HG03045 (cell line): ENCODE results near the gene SANBR.
A peak's percentile ranks its signal among the peaks of the same experiment; 100 is the strongest.
"Not testable (repeated sequence)": the region's sequence is repeated elsewhere in the genome, so short reads cannot be mapped to it uniquely, and the experiment has no call there.

Source experiments
- ATAC-seq: cut with Tn5 transposase; IDR thresholded peaks from one replicate; pipeline ENCODE4 v1.9.1; 2021; ENCODE audit warnings: mild to moderate bottlenecking, moderate library complexity; ENCODE audit not compliant: unreplicated experiment

Gene SANBR

GRCh38 chr2:61065714-61066709 lies at the start of gene SANBR:
SANBR (plus strand) TSS chr2:61065871; CDS start chr2:61070351, 4,480 bp downstream.
- ATAC-seq: peak; percentile 98

- no peak for ATAC-seq
Measured at GRCh38 chr2:61015976-61016375, 49.7 kb upstream of the SANBR start.

DNA sequence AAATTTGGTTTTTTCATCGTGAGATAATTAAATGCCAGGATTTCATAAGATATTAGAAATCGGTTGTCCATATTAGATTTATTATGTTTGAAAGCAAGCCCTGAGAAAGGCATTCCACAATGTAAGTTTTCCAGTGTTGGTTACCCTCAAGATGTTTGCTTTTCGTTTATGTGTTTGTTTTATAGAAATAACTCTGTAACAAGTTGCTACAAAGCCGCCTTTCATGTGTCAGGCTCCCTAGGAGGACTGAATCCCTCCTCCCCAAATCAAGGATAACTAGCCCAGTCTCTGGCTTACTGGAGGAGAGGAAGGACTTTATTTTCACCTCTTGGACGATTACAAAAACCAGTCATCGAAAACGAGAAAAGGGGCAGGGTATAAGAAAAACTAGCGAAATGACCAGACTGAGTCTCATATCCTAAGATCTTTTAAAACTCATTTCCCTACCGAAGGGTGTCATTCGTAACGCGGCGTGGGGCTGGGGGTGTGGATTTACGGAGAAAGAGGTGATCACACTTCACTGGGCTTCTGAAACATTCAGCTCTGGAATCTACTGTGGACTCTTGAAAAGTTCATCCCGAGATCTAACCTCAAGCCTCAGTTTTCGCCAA lies 49.2 kb upstream of the SANBR start:
- ATAC-seq: peak; percentile 20

GRCh38 chr2:61017003-61017555 lies 48.6 kb upstream of the SANBR start:
- peak; percentile 63 for ATAC-seq

DNA sequence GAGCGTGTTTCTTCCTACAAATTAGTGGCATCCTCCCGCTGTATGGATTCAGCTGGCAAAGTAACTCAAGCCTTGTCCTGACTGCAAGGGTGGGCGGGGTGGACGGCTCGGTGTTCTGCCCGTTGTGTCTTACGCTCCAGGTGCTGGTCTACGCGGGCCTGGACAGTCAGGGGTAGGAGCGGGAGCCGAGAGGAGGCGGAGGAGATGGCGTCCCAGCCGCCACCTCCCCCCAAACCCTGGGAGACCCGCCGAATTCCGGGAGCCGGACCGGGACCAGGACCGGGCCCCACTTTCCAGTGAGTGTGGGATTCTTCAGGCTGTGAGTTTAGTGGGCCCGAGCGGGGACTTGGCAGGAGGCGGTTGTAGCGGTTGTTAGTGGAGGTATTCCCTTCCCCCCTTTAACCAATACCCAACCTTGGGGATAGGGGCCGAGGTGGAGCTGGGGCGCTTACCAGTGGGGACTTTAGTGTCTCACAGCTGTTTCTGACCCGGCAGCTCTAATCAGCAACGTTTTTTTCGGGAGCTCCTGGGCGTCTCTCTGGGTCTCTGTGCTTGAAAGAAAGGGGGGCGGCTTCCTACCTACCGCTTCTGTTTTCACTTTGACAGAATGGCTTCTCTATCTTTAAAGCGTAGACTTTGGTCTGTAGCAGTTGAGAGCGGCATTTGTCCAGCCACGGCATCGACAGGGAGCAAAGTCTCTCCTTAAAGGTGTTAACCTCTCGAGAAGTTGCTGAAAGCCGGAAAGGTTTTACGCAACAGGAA lies 47.9 kb upstream of the SANBR start, which contains the start of the genes PEX13 and PUS10:
Gene PEX13 (plus strand): TSS at position 165 of the 762 bp plus-strand sequence. CDS start 40 bp downstream, at position 205.
Gene PUS10 (minus strand): TSS at position 700 of the 762 bp plus-strand sequence. CDS start 6,365 bp downstream, outside the sequence.
- peak; percentile 82 for ATAC-seq

DNA sequence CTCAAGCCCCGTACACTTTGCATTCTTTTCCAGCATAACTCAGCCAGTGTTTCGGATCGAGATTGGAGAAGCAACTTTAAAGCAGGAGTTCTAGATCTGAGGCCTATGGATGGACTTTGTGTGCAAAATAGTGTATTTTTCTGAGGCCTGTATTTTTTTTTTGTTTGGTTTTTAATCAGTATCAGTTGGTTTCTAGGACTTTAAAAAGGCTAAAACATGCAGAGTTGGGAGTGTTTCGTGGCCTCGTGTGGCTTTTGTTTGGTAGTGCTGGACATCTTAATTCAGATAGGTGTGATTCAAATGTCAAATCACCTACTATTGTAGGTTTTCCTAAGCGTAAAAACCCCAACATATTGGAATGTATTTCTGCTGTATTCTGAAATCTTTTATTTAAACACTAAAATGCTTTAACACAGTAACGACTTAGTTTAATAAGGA lies 47.3 kb upstream of the SANBR start:
- ATAC-seq: no peak

- ATAC-seq: no peak
Measured at GRCh38 chr2:61018798-61019197, 46.9 kb upstream of the SANBR start.

GRCh38 chr2:61021228-61021660 lies 44.4 kb upstream of the SANBR start:
- no peak for ATAC-seq

DNA sequence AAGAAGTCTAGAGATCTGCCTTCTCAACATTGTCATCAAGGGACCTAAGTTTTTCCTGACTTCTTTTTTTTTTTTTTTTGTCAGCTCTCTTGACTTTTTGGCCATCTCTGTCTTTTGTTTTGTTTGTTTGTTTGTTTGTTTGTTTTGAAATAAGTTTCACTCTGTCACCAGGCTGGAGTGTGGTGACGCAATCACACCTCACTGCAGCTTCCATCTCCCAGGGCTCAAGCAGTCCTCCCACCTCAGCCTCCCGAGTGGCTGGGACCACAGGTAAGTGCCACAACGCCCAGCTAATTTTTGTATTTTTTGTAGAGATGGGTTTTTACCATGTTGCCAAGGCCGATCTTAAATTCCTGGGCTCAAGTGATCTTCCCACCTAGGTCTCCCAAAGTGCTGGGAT lies 42.0 kb upstream of the SANBR start:
- no peak for ATAC-seq

DNA sequence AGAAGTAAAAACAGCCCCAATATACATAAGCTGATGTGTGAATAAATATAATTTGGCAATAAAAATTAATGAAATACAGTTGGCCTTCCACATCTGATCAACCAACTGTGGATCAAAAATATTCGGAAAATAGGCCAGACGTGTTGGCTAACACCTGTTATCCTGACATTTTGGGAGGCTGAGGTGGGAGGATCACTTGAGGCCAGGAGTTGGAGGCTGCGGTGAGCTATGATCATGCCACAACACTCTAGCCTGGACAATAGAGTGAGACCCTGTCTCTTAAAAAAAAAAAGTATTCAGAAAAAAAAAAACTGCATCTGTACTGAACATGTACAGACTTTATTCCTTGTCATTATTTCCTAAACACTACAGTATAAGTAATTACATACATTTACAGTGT lies 36.1 kb upstream of the SANBR start:
- ATAC-seq: no peak

DNA sequence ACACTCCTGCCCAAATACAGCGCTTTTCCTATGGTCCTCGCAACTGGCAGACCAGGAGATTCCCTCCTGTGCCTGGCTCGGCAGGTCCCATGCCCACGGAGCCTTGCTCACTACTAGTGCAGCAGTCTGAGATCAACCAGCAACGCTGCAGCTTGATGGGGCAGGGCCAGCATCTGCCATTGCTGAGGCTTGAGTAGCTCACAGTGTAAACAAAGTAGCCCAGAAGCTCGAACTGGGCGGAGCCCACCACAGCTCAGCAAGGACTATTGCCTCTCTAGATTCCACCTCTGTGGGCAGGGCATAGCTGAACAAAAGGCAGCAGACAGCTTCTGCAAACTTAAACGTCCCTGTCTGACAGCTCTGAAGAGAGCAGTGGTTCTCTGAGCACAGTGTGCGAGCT lies 31.1 kb upstream of the SANBR start:
- not testable (repeated sequence) for ATAC-seq

GRCh38 chr2:61036643-61037042 lies 29.0 kb upstream of the SANBR start:
- ATAC-seq: not testable (repeated sequence)

DNA sequence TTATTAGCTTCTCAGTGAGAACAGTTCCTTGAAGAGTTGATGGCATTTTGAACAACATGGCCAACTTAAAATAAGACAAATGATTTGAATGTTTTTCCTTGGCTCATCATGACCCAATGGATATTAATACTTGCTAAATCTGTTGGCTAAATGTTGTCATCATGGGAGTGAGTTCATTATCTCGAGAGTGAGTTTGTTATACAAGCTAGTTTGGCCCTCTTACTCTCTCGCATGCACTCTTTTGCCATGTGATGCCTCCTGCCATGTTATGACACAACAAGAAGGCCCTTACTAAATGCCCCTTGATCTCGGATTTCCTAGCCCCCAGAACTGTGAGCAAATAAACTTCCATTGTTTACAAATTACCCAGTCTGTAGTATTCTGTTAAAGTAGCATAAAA lies 22.9 kb upstream of the SANBR start:
- ATAC-seq: no peak

GRCh38 chr2:61044636-61045035 lies 21.0 kb upstream of the SANBR start:
- no peak for ATAC-seq

- no peak for ATAC-seq
Measured at GRCh38 chr2:61045226-61045625, 20.4 kb upstream of the SANBR start.

GRCh38 chr2:61045999-61046398 lies 19.7 kb upstream of the SANBR start:
- no peak for ATAC-seq

DNA sequence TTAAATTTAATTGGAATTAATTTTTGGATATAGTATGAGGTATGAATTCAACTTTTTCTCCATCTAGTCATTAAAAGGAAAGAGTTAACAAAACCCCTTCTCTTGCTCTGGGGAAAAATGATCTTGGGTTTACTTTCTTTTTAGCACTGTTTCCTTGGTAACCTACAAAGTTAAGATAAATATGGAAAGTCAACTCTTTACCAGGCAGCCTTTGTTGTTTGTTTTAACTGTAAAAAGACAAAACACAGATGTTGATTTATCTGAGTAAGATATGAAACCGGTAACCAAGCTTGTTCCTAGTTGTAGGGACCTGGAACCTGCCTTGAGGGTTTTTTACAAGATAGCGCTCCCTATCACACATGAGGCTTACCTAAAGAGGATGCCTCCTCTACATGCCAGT lies 10.1 kb upstream of the SANBR start:
- no peak for ATAC-seq

DNA sequence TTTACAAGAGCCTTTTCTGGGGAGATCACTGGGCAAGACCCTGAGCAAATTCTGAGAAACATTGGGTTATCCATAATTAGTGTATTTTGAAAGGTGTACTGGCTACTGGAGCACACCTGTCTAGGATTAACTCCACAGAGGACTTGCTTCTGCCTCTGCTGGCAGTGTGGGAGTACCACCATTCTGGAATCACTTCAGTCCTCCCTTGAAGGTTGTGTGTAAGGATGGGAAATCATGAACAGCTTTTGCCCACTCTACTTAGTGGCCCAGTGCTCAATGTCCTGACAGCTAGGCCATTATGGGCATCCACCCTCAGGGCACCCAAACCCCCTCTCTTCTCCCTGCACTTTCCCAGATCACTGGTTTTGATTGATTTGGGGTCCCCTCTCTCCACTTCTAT lies 8.1 kb upstream of the SANBR start:
- ATAC-seq: no peak

- ATAC-seq: no peak
Measured at GRCh38 chr2:61059382-61059781, 6.3 kb upstream of the SANBR start.

- no peak for ATAC-seq
Measured at GRCh38 chr2:61074100-61074499, 8.4 kb downstream of the SANBR start.

DNA sequence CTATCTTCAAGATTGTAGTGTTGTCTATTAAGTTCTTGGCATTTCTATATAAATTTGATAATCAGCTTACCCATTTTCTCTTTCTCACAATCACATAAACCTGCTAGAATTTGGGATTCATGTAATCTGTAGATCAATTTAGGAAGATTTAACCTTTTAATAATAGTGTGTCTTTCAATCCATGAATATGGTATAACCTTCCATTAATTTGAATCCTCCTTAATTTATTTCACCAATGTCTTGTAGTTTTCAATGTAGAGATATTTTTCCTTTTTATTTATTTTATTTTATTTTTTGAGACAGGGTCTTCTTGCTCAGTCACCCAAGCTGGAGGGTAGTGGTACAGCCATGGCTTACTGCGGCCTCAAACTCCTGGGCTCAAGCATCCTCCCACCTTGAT lies 20.2 kb downstream of the SANBR start:
- ATAC-seq: no peak
